Activated naive CD4-positive, alpha-beta T cell treated with anti-CD3 and anti-CD28 coated beads, Interleukin-2, amount 50 U/mL, for 24 hours (primary cell): ENCODE data around the gene MYO9A.

Experiments
- H3K27ac Mint-ChIP-seq: one replicate; pipeline ENCODE4 v1.8.0; 2021; ENCODE audit warnings: mild to moderate bottlenecking, mixed read lengths
- H3K27me3 Mint-ChIP-seq: one replicate; pipeline ENCODE4 v1.8.0; 2021; ENCODE audit warnings: mixed read lengths
- H3K36me3 Mint-ChIP-seq: one replicate; pipeline ENCODE4 v1.8.0; 2021; ENCODE audit warnings: mixed read lengths
- H3K4me1 Mint-ChIP-seq: one replicate; pipeline ENCODE4 v1.8.0; 2021; ENCODE audit warnings: mixed read lengths
- H3K4me3 Mint-ChIP-seq: one replicate; pipeline ENCODE4 v1.8.0; 2021; ENCODE audit warnings: mild to moderate bottlenecking, mixed read lengths
- H3K9me3 Mint-ChIP-seq: one replicate; pipeline ENCODE4 v1.8.0; 2021; ENCODE audit warnings: mixed read lengths

MYO9A gene

GRCh38 chr15:71812966-71813722 lies 304.8 kb downstream of the MYO9A start:
- Mint-ChIP-seq H3K4me1 (no peaks in the 10 kb centered on the region), H3K27me3 (no peaks in the 10 kb centered on the region), H3K9me3 (no peaks in the 10 kb centered on the region), H3K4me3 (no peak overlapping the region), H3K27ac (no peak overlapping the region), H3K36me3 (no peaks in the 10 kb centered on the region)

- H3K4me3 Mint-ChIP-seq: no peak overlapping the region
- H3K36me3 Mint-ChIP-seq: no peaks in the 10 kb centered on the region
- H3K27ac Mint-ChIP-seq: no peak overlapping the region
- H3K27me3 Mint-ChIP-seq: no peaks in the 10 kb centered on the region
- no peaks in the 10 kb centered on the region for H3K4me1 Mint-ChIP-seq
- H3K9me3 Mint-ChIP-seq: no peaks in the 10 kb centered on the region
Measured at GRCh38 chr15:71811752-71812735, 305.9 kb downstream of the MYO9A start.

- Mint-ChIP-seq H3K27ac (no peak overlapping the region), H3K9me3 (no peaks in the 10 kb centered on the region), H3K4me3 (no peak overlapping the region), H3K4me1 (no peaks in the 10 kb centered on the region), H3K27me3 (no peaks in the 10 kb centered on the region), H3K36me3 (no peaks in the 10 kb centered on the region)
Measured at GRCh38 chr15:71811036-71811736, 306.8 kb downstream of the MYO9A start.

DNA sequence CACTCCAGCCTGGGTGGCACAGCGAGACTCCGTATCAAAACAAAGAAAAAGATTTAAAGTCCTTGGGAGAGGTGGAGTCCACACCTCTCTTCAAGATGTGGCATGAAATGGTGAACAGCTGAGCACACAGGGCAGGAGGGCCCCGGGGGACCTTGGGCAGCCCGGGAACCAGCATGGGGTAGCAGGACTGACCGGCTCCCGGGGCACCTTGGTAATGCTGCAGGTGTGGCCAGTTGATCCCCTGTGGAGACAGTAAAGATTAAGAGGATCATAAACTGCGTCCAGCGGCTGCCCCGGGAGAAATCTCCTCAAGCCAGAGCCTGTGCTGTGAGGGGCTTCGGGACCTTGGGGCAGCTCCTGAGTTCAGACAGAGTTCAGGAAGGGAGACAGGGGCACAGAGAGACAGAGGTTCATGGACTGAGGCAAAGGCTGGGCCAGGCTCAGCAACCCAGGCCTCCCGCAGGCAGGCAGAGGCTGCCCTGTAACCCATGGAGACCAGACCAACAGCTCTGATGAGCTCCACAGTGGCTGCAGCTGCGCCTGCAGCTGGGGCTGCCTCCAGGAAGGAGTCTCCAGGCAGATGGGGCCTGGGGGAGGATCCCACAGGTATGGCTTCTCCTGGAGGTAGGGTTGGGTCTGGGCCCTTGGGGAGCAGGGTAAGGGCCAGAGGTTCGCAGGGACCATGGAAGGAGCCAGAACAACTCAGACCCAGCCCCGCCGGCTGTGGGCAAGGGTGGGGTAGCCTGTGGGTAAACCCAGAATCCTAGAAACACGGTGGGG lies 307.5 kb downstream of the MYO9A start, which contains the start of gene NR2E3:
Gene NR2E3, plus strand, starts transcription at position 299 of the 780 bp plus-strand sequence. Its CDS starts 190 bp downstream, at position 489.
- H3K27me3 Mint-ChIP-seq: no peaks in the 10 kb centered on the region
- H3K36me3 Mint-ChIP-seq: no peaks in the 10 kb centered on the region
- no peak within 1 kb of the TSS for H3K27ac Mint-ChIP-seq
- no peak within 1 kb of the TSS for H3K4me3 Mint-ChIP-seq
- H3K9me3 Mint-ChIP-seq: no peaks in the 10 kb centered on the region
- no peaks in the 10 kb centered on the region for H3K4me1 Mint-ChIP-seq

DNA sequence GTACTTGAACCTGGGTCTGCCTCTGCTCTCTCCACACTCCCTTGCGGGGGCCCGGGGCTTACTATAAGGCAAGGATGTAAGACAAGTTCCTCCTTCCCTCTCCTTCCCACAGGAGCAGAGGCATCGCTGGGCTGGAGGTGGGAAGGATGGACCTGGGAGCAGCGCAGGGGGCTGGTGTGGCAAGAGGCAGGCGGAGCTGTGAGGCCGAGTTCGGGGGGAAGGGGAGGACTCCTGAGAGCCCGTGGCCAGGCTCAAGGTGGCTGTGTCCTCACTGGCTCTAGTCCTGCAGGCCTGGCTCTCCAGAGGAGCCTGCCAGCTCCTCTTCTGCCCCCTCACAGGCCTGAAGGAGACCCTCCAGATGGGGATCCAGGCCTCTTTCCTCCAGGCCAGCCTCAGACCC lies 308.6 kb downstream of the MYO9A start:
- Mint-ChIP-seq H3K4me1 (no peaks in the 10 kb centered on the region), H3K9me3 (no peaks in the 10 kb centered on the region), H3K27me3 (no peaks in the 10 kb centered on the region), H3K36me3 (no peaks in the 10 kb centered on the region), H3K27ac (no peak overlapping the region), H3K4me3 (no peak overlapping the region)

- Mint-ChIP-seq H3K27ac (no peak overlapping the region), H3K4me1 (no peaks in the 10 kb centered on the region), H3K27me3 (no peaks in the 10 kb centered on the region), H3K36me3 (no peaks in the 10 kb centered on the region), H3K4me3 (no peak overlapping the region), H3K9me3 (no peaks in the 10 kb centered on the region)
Measured at GRCh38 chr15:71808311-71809020, 309.5 kb downstream of the MYO9A start.

DNA sequence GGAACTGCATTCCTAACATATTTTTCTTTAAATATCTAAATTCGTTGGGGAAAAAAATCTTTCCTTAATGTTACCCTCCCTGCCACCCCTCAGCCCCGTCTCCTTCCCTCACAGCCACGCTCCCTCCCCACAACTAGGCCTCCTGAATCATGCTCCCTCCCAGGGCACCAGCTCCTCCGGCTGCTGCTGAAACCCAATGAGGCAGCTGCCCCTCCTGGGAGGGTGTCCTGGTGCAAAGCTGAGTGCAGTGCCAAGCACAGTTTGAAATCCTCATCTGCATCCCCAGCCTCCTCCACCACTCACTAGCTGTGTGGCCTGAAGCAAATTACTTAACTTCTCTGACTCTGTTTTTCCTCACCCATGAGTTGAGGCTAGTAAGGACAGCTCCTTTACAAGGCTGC lies 310.3 kb downstream of the MYO9A start:
- no peaks in the 10 kb centered on the region for H3K9me3 Mint-ChIP-seq
- no peak overlapping the region for H3K27ac Mint-ChIP-seq
- no peaks in the 10 kb centered on the region for H3K36me3 Mint-ChIP-seq
- H3K27me3 Mint-ChIP-seq: peaks cover 2% of the 10 kb centered on the region
- no peaks in the 10 kb centered on the region for H3K4me1 Mint-ChIP-seq
- H3K4me3 Mint-ChIP-seq: no peak overlapping the region

- Mint-ChIP-seq H3K27me3 (peaks cover 4% of the 10 kb centered on the region), H3K4me3 (no peak overlapping the region), H3K27ac (no peak overlapping the region), H3K36me3 (no peaks in the 10 kb centered on the region), H3K9me3 (no peaks in the 10 kb centered on the region), H3K4me1 (no peaks in the 10 kb centered on the region)
Measured at GRCh38 chr15:71807125-71807629, 310.8 kb downstream of the MYO9A start.

DNA sequence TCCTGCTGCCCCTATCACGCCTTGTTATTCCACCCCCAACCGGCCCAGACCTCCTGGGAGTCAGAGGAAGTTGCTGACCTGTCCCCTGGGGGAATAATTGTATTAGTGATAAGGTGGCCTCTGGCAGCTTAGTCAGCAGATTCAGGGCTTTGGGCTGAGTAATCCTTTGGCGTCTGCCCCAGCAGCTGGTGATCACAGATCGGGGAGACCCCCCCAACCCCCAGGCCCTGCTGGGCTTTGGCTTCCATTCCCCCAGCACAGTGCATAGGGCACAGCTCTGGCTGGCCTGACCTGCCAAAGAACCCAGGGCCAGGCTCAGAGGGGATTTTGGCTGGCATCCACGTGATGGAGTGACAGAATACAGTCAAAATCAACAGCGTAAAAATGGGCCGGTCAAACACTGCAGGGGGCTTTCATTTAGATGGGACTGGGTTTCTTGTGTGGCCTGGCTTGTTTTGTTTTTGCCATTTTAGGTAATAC lies 311.5 kb downstream of the MYO9A start:
- Mint-ChIP-seq H3K36me3 (no peaks in the 10 kb centered on the region), H3K4me1 (no peaks in the 10 kb centered on the region), H3K27me3 (peaks cover 4% of the 10 kb centered on the region), H3K9me3 (no peaks in the 10 kb centered on the region), H3K27ac (no peak overlapping the region), H3K4me3 (no peak overlapping the region)

- no peak overlapping the region for H3K4me3 Mint-ChIP-seq
- H3K27ac Mint-ChIP-seq: no peak overlapping the region
- peaks cover 11% of the 10 kb centered on the region for H3K27me3 Mint-ChIP-seq
- H3K4me1 Mint-ChIP-seq: no peaks in the 10 kb centered on the region
- no peaks in the 10 kb centered on the region for H3K36me3 Mint-ChIP-seq
- H3K9me3 Mint-ChIP-seq: no peaks in the 10 kb centered on the region
Measured at GRCh38 chr15:71804695-71805470, 313.1 kb downstream of the MYO9A start.

- Mint-ChIP-seq H3K4me1 (no peaks in the 10 kb centered on the region), H3K27ac (no peak overlapping the region), H3K27me3 (peaks cover 11% of the 10 kb centered on the region), H3K36me3 (no peaks in the 10 kb centered on the region), H3K4me3 (no peak overlapping the region), H3K9me3 (no peaks in the 10 kb centered on the region)
Measured at GRCh38 chr15:71804226-71804625, 313.7 kb downstream of the MYO9A start.

GRCh38 chr15:71802770-71803169 lies 315.2 kb downstream of the MYO9A start:
- H3K27me3 Mint-ChIP-seq: peaks cover 11% of the 10 kb centered on the region
- no peak overlapping the region for H3K27ac Mint-ChIP-seq
- no peak overlapping the region for H3K4me3 Mint-ChIP-seq

DNA sequence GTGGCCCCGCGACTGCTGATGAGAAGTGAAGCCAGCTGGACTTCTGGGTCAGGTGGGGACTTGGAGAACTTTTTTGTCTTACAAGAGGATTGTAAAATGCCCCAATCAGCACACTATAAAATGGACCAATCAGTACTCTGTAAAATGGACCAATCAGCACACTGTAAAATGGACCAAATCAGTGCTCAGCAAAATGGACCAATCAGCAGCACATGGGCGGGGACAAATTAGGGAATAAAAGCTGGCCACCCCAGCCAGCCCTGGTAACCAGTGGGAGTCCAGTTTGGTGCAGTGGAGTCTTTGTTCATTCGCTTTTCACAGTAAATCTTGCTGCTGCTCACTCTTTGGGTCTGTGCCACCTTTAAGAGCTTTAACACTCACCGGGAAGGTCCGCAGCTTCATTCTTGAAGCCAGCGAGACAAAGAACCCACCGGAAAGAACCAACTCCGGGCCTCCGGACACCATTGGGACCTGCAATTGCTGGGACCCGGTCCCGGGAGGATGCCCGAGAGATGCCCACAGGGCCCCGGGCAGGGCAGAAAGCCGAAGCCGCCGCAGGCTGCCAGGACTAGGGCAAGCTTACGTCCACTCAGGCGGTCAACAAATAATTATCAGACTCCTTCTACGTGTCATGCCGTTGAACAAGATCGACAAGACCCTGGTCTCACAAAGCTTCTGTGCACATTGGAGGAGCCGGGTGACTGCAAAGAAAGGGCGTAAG lies 315.9 kb downstream of the MYO9A start:
- Mint-ChIP-seq H3K9me3 (no peaks in the 10 kb centered on the region), H3K4me1 (no peaks in the 10 kb centered on the region), H3K27me3 (peaks cover 11% of the 10 kb centered on the region), H3K36me3 (no peaks in the 10 kb centered on the region), H3K4me3 (no peak overlapping the region), H3K27ac (no peak overlapping the region)

More at GRCh38 chr15:71802770-71803169, 315.2 kb downstream of the MYO9A start:
- no peaks in the 10 kb centered on the region for H3K9me3 Mint-ChIP-seq
- H3K4me1 Mint-ChIP-seq: no peaks in the 10 kb centered on the region
- H3K36me3 Mint-ChIP-seq: no peaks in the 10 kb centered on the region
